ENCODE measurements around the gene RND2. TPM values are rescaled to one million over a fixed set of nuclear protein-coding genes. Genes with fewer than 3 reads are reported as not detected.

RND2 gene
- total RNA-seq, 2 experiments from 2014 or later, result 0.30 TPM; not detected in 1

DNA sequence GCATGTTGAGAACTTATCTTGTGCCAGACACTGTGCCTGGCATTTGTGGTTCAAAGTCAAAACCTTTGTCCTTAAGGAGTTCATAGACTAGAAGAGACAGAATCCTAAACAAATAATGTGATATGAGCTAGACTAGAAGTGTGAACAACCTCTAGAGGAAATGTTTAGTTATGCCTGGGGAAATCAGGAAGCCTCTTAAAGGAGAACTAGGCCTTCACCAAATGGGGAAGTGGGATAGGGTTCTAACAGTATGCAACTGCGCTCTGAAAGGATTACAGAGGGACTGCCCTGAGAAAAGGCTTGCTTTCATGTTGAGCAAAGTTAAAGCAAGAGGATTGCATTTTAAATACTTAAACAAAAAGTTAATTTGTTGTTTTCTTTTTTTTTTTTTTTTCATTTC lies 39.8 kb upstream of the RND2 start:
- peaks cover 5% of the 10 kb centered on the region; the same call in 1 of the 2 replicates for H4K20me1 ChIP-seq (ENCODE audit: insufficient read depth, low read length)
- no peaks in the 10 kb centered on the region for H3K9me2 ChIP-seq (ENCODE audit: insufficient read depth, low read length)
- H3K36me3 ChIP-seq (ENCODE audit: insufficient read depth, low read length), result peaks cover 53% of the 10 kb centered on the region
- intact Hi-C loops (cut with micrococcal nuclease; ENCODE audit: unreplicated experiment), result loop anchor here (1.0 kb wide), 2 partner anchors 13 to 21 kb away; partner anchors contain the start of genes AARSD1 and RPL27
- H3K27ac ChIP-seq (ENCODE audit: low read depth, low read length, poor library complexity, severe bottlenecking), result peak overlapping the region; percentile 74
- POLR2A ChIA-PET, result interaction anchor here (0.9 to 3.4 kb wide), 4 partner anchors 11 to 321 kb away, joined by 3 to 21 read pairs (median 6); partner anchors contain the start of gene RPL27
- peak overlapping the region; percentile 43 for H3K4me3 ChIP-seq (ENCODE audit: low read depth, low read length, poor library complexity, severe bottlenecking)
- H3K9me3 ChIP-seq (ENCODE audit: low read length), result no peaks in the 10 kb centered on the region
- peak overlapping the region; percentile 74 for H3K4me2 ChIP-seq (ENCODE audit: low read length)
- peaks cover 56% of the 10 kb centered on the region; the same call in 1 of the 2 replicates for H3K79me2 ChIP-seq (ENCODE audit: insufficient read depth, low read depth, low read length)
- TF ChIP-seq EZH2phosphoT487 (IDR thresholded peaks at IDR 0.05; ENCODE audit: borderline replicate concordance, low read depth, low read length), result no peak
- no peak; the same call in 1 of the 2 replicates for TF ChIP-seq CTCF (conservative IDR thresholded peaks at IDR 0.05; ENCODE audit: low read length)
- no peak overlapping the region for H2AFZ ChIP-seq (ENCODE audit: low read length)
- peak; percentile 92 for DNase-seq (ENCODE audit: low spot score)
- peaks cover 48% of the 10 kb centered on the region for H3K4me1 ChIP-seq (ENCODE audit: insufficient read depth, low read length, poor library complexity, severe bottlenecking)
- BruUV-seq (replicated peaks), result no TSS peak
- CTCF ChIA-PET (ENCODE audit: unreplicated experiment), result interaction anchor here (1.4 kb wide), 1 partner anchor 13 kb away, joined by 4 read pairs; the partner anchor contains the start of gene RPL27

- H2AFZ ChIP-seq (ENCODE audit: low read length), result no peak overlapping the region
- no peak overlapping the region for H3K27ac ChIP-seq (ENCODE audit: low read depth, low read length, poor library complexity, severe bottlenecking)
- no peak overlapping the region for H3K4me3 ChIP-seq (ENCODE audit: low read depth, low read length, poor library complexity, severe bottlenecking)
- intact Hi-C loops (cut with micrococcal nuclease; ENCODE audit: unreplicated experiment), result no loop called here
- TF ChIP-seq CTCF (conservative IDR thresholded peaks at IDR 0.05; ENCODE audit: low read length) (no peak), EZH2phosphoT487 (IDR thresholded peaks at IDR 0.05; ENCODE audit: borderline replicate concordance, low read depth, low read length) (no peak)
- H3K9me3 ChIP-seq (ENCODE audit: low read length), result no peaks in the 10 kb centered on the region
- H3K36me3 ChIP-seq (ENCODE audit: insufficient read depth, low read length), result peaks cover 82% of the 10 kb centered on the region
- peaks cover 30% of the 10 kb centered on the region for H3K4me1 ChIP-seq (ENCODE audit: insufficient read depth, low read length, poor library complexity, severe bottlenecking)
- no peak overlapping the region for H3K4me2 ChIP-seq (ENCODE audit: low read length)
- no peak for DNase-seq (ENCODE audit: low spot score)
- ChIA-PET POLR2A (no interaction called here), CTCF (ENCODE audit: unreplicated experiment) (no interaction called here)
- H4K20me1 ChIP-seq (ENCODE audit: insufficient read depth, low read length), result no peaks in the 10 kb centered on the region
- no peaks in the 10 kb centered on the region for H3K9me2 ChIP-seq (ENCODE audit: insufficient read depth, low read length)
- no TSS peak for BruUV-seq (replicated peaks)
- H3K79me2 ChIP-seq (ENCODE audit: insufficient read depth, low read depth, low read length), result peaks cover 26% of the 10 kb centered on the region; the same call in 1 of the 2 replicates
Measured at GRCh38 chr17:42989141-42989540, 35.9 kb upstream of the RND2 start.
